Epithelial cell of proximal tubule (primary cell): ENCODE measurements around the gene SHISAL1. TPM values are rescaled to one million over a fixed set of nuclear protein-coding genes. Genes with fewer than 3 reads are reported as not detected.

Experiments used
- DNase-seq: peaks from one replicate; pipeline ENCODE4 v3.0.0-alpha.2; 2011; ENCODE audit warnings: low read depth
- H3K4me3 ChIP-seq: 2 replicates; pipeline ENCODE4 v1.5.1; 2011; ENCODE audit warnings: low read depth, mild to moderate bottlenecking, low read length
- total RNA-seq: library from RNA; depleted of rRNA; stranded (reverse); fragments of >200 nt; gene quantifications from 2 replicates; pipeline ENCODE4 v1.2.3, GENCODE V29; 2015
- TF ChIP-seq, protein P1 (sequence below): conservative IDR thresholded peaks from 2 replicates; pipeline ENCODE4 v1.5.1; 2012; ENCODE audit warnings: low read depth, mild to moderate bottlenecking, low read length

The SHISAL1 gene
- total RNA-seq, 1 donor from 2014 or later, result not detected

DNA sequence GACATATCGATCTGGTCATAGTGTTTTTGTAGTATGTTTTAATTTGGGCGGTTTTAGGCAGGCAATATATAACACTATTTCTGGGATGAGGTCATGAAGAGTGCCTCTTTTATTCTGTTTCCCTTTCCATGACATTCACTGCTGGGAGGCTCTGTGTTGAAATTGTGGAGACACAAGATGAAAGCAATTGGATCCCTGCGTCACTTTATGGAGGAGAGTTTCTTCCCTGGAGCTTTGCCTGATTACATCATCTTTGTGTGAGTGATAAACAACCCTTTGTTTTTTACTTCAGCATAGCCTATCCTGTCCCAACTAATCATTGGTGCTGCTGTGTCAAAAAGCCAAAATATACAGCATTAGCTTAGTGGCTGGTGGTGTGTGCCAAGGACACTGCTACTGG, 83.4 kb downstream of the SHISAL1 start:
- no peak overlapping the region for H3K4me3 ChIP-seq
- DNase-seq, result no peak
- TF ChIP-seq, protein P1, sequence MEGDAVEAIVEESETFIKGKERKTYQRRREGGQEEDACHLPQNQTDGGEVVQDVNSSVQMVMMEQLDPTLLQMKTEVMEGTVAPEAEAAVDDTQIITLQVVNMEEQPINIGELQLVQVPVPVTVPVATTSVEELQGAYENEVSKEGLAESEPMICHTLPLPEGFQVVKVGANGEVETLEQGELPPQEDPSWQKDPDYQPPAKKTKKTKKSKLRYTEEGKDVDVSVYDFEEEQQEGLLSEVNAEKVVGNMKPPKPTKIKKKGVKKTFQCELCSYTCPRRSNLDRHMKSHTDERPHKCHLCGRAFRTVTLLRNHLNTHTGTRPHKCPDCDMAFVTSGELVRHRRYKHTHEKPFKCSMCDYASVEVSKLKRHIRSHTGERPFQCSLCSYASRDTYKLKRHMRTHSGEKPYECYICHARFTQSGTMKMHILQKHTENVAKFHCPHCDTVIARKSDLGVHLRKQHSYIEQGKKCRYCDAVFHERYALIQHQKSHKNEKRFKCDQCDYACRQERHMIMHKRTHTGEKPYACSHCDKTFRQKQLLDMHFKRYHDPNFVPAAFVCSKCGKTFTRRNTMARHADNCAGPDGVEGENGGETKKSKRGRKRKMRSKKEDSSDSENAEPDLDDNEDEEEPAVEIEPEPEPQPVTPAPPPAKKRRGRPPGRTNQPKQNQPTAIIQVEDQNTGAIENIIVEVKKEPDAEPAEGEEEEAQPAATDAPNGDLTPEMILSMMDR, result no peak

DNA sequence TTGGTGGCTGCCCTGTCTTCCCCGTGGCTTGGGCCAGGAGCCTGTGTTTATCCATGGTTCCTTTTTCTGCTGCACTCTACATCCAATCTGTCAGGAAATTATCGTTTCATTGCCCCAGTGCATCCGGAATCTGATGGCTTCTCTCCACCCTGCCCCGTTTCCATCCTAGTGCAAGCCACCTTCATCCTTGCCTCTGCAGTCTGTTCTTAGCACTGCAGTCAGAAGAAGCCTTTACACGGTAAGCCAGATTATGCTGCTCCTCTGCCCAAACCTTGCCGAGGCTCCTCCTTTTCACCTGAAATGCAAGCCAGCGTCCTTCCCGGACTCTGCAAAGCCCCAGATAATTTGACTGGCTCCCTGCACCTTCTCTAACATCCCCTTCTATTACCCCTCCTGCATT, 86.9 kb downstream of the SHISAL1 start:
- DNase-seq, result no peak
- TF ChIP-seq, protein P1, result no peak
- no peak overlapping the region for H3K4me3 ChIP-seq

DNA sequence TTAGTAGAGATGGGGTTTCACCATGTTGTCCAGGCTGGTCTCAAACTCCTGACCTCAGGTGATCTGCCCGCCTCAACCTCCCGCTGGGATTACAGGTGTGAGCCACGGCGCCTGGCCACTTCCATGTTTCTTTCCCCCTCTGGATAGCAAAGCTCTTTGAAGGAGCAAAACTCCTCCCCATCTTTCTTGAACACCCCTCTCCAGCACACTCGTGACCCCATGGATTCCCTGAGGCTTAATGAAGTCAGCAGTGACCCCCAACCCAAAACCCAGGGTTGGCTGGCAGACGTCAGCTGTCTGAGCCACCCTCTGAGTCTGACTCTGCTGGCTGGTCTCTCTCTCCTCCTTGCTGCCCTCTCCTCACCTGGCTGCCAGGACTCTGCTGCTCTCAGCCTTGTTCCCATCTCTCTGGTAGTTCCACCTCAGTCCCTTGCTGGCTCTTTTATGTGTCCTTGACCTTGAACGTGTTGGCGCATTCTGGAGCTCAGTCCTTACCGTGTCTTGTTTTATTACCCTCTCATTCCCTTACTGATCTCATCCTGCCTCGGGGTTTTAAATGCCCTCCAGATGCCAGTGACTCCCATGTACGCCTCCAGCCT, 87.6 kb downstream of the SHISAL1 start:
- TF ChIP-seq, protein P1, result no peak
- H3K4me3 ChIP-seq, result no peak overlapping the region
- no peak for DNase-seq

DNA sequence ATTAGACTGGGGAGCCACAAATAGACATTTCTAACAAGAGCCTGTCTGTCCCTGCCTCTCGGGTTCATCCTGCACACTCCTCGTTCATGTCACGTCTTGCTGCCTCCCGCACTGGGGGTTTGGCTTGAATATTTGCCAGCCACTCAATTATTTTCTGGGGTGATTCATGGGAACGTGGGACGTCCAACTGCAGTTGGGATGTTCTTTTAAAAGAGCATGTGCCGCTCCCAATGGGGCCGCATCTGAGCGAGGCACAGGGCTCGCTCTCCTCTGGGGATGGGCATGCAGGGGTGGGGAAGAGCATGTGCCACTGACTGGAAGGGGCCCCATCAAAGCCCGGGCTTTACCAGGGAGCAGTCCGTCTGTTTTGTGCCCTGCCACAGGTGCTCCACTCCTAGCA, 88.6 kb downstream of the SHISAL1 start:
- no peak overlapping the region for H3K4me3 ChIP-seq
- no peak for DNase-seq
- TF ChIP-seq, protein P1, result no peak

DNA sequence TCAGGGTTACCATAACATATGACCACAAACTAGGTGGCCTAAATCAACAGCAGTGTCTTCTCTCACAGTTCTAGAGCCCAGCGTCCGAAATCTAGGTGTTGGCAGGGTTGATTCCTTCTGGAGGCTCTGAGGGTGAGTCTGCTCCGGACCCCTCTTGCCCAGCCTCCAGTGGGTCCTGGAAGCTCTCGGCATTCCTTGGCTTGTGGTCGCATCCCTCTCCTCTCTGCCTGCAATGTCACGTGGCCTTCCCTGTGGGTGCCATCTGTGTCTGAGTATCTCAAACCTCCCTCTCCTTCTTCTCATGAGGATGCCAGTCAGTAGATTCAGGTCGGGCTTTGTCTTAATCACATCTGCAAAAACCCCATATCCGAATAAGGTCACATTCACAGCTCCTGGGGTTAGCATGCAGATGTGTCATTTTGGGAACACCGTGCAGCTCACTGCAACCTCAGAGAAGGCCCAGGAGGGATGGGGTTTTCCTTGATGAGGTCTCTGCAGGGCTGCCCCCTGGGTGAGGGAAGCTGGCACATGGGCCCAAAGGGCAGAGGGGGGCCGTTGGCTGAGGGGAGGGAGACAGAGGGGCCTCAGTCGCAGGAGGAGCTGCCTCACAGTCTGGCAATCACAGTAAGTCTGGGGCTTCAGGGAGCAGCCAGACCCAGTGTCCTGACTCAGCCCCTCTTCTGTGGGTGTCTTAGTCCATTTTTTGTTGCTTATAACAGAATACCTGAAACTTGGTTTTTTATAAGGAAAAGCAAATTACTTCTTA, 90.9 kb downstream of the SHISAL1 start:
- no peak for DNase-seq
- no peak overlapping the region for H3K4me3 ChIP-seq
- TF ChIP-seq, protein P1, result no peak

DNA sequence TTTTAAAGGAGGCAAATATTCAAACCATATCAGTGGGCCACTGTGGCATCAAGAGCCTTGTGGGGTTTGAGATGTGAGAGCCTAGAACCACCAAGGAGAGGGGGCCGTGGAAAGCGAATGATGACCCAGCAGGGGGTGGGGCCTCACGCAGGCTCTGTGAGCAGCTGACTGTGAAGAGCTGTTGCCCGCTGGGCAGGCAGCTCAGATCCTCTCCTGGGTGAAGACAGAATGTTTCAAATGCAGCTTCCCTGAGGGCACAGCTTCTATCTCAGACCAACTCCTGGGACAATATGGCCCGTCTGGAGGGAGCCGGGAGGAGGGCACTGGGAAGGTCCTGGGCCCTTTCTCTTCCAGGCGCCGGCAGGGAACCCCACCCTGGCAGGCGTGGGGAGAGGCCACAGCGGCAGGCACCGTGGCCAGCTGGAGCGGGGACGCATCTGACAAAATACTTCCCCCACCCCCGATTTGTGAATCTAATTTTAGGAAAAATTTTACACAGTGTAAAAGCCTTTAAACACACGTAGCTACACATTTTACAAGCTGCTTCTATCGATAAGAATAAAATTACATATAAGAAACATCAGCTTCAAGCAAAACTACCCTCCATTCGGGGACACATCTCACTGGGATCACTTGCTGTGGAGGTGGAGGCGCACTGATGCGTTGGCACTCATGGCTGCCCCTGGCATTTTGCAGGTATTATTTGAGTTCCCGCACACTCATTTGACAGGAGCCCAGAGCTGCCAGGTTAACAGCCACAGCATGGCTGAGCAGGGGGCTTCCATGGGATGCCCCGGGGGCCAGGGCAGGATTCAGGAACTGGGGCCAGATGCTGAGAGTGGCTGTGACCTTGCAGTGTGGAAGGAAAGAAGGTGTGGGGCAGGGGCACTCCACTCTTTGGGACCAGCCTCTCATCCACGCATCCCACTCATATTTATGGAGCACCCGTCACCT, 91.7 kb downstream of the SHISAL1 start:
- TF ChIP-seq, protein P1, result no peak
- DNase-seq, result no peak

More for the DNA sequence above, 91.7 kb downstream of the SHISAL1 start:
- no peak overlapping the region for H3K4me3 ChIP-seq
